NCI-H1694 (cell line): Measurements from ENCODE around the gene EEF1AKMT1.

Experiments
- DNase-seq: peaks from one replicate; lab custom pipeline; 2025; lab: John Stamatoyannopoulos, UW

Gene EEF1AKMT1

DNA sequence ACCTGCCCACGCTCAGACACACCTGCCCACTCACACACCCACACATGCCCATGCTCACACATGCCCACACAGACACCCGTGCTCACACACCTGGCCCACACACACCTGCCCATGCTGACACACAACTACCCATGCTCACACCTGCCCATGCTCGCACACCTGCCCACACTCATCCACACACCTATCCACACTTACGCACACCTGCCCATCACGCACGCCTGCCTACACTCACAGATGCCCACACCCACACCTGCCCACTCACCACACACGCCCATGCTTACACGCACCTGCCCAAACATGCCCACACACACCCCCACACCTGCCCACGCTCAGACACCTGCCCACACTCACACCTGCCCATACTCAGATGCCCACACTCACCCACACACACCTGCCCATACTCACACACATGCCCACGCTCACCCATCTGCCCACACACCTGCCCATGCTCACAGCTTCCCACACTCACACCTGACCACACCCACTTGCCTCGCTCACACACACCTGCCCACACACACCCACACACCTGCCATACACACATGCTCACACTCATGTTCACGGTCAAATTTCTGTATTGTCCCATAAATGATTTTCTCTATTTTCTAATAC, 54.7 kb downstream of the EEF1AKMT1 start:
- DNase-seq = no peak

DNA sequence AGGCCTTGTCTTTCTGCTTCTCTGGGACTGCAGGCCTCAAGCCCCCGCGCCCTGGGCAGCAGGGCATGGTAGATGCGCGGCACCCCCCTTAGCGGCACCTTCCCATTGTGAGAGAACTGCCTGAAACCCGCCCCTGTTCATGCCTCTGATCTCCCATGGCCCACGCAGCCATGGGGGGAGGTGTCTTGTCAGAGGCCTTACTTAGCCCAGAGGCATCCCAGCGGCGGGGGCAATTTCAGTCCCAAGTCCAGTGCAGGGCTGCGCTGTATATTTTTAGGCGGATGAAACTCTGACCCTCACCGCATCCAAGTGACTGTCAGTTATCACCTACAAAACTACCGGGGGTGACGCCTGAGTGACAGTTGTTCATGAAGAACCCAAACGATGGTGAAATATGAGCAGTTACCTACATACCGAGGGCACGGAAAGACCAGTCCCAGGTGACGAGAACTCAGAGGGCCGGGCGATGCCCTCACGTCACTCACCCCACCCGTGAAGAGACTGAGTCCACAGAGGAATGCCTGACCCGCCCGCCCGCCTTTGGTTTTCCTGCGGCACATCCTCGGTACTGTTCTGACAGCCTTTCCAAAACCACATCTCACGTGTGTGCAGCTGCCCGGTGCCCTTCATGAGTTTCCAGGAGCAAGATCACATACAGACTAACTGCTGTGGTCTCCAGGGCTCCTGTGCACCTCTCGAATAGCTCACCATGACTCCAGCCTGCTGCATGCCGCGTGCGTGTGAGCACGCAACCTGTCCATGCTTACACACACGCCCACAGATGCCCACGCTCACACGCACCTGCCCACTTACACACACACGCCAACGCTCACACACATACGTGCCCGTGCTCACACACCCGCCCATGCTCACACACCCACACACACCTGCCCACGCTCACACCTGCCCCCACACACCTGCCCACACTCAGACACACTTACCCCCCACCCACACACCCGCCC, 55.9 kb downstream of the EEF1AKMT1 start:
- no peak for DNase-seq

DNA sequence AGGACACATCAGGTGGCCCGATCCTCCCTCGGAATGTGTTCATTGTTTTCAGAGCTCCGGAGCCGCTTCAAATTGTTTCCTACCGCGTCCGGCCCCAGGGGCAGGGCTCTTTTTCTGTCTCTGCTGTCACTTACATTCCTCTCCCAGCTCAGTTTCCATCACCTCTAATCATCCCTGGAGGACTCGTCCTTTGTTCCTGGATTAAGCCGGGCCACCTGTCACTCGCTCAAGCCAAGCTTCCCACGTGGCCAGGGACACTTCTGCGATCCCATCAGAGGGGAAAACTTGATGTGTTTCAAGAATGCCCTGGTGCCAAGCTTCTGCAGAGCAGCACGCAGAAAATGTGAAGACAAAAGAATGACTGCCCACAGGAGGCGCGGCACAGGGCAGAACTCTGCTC, 56.8 kb downstream of the EEF1AKMT1 start:
- no peak for DNase-seq

DNA sequence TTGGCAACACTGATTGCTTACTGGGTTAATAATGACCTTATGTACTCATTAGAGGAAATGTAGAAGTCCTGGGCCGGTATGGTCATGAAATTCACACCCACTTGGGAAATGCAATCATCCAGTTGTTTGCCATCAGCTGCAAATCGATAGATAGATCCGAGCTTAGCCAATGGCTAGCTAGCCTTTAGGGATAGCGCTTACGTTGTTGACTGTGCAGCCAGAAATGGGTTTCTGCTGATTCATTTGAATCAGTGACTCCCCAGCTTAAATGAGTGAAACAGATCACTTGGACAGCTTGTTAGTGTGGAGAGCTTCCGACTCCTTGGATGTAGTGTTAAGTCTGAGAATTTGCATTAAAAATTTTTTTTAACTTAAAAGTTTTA, 58.4 kb downstream of the EEF1AKMT1 start:
- no peak for DNase-seq

DNA sequence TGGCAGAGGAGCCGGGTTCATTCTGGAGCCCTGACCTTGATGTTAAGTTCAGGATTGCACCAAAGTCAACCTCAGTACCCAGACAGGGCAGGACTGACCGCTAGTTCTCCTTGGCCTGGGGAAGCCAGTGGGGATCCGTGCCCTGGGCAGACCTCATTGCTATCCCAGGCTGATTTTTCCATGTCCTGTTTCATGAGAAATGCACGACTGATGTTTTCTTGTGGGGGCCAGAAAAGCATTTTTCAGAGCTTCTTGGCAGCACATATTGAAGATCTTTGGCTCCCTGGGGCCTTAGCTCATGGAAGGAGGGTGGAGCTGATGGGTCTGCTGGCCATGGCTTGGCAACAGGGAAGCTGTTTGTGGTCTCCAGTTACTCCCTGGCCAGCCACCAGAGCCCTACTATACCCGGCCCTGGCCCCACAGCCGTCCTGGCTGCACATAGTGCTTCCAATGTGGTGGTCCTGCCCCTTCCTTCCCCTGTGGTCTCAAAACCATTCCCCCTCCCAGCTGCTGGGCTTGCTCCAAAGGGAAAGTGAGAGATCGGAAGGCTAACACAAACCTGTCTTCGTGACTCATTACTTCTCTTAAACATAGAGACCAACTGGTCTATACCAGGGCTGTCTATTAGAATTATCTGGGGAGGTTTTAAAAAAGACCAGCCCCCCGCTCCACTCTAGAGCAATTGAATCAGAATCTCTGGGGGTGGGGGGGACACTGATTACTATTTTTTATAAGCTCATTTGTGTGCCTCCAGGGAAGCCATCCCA, 59.0 kb downstream of the EEF1AKMT1 start:
- no peak for DNase-seq

DNA sequence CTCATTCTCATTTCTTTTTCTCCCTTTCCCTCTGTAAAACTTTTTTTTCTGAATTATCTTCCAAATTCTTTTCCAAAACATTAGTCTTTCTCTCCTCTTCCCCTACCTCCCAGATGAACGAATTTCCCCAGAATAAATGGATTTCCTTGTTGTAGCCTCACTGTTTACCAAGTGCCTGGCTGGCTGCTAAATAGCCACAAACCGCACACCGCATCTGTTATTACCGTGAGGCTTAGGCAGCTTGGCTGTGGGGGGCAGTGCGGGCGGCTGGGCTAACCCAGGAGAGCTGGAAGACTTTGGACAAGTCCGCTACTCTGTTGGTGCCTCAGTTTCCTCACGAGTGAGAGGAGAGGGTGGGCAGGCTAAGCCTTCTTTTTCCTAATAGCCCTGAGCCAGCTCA, 59.6 kb downstream of the EEF1AKMT1 start:
- no peak for DNase-seq

DNA sequence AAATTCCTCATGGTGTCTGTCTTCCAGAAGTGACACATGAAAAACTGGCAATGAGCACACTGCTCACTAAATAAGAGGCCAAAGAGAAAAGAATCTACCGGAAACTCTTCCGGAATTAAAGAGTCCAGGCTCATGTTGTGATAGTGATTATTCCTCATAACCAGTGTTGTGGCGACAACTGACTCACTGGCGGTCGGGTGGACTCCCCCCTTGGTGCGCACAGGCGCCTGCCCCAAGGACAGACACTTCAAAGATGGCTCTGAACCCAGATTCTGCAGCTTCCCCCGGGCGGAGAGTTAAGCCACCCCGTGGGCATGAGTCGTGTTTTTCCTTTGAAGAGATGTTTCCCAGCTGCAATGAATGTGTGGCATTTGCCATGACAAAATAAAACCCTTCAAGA, 60.0 kb downstream of the EEF1AKMT1 start:
- no peak for DNase-seq

DNA sequence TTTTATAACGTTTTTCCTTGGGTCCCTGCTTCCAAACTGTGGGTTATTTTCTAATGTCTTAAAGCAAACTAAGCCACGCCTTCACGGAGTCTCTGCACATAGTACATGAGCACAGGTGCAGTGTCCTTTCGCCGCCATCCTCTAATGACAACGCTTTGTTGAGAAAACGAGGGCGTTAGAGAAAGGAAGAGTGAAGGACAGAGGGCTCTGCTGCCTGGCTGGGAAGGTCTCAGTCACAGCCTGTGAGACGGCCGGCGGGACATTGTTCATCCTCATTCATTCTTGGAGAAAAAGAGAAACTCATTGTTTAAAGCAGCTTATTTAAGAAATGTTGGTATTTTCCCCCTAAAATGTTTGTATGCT, 60.8 kb downstream of the EEF1AKMT1 start:
- DNase-seq = no peak

DNA sequence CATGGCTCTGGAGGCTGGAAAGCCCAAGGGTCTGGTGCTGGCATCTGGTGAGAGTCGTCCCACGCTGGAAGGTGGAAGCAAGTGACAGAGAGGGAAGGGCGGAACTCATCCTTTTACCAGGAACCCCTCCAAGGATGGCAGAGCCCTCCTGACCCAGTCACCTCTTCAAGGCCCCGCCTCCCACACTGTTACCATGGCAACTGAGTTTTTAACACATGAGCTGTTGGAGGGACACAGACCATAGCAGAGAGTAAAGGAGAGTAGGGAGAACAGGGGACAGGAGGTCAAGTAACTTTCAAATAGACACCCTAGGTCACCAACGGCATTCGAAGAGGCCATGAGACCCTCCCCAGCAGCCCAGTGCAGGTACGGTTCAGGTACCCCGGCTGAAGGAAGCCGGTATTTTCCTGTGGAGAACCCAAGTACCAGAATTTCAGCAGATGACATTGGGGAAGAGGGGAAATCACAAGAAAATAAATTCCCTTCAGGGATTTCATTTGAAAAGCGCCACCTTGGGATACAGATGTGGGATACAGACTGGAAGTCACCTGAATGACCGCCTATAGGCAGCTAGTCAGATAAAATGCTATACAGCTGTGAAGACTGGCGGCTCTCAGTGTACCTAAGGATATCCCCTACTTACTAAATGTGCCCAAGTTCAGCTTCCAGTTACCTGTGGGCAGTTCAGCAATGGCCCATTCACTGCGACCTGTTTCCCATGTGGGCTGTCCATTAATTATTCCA, 62.3 kb downstream of the EEF1AKMT1 start:
- no peak for DNase-seq

DNA sequence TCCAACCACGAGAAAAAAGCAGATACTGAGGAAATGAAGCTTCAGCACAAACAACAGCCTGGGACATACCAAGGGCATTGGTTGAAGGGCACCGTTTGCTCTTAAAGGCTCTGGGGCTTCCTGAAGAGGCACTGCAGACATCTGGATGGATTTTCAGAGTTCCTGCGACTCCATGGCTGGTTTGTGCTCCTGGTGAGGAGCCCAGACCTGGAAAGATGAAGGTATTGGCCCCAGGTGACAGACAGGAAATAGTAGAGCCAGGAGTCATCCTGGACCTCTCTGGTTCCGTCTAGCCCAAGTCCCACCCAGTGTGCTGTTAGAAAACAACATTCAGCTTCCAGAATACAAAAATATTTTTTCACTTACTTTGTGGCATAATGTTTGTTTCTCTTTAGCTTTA, 64.0 kb downstream of the EEF1AKMT1 start:
- DNase-seq = no peak

DNA sequence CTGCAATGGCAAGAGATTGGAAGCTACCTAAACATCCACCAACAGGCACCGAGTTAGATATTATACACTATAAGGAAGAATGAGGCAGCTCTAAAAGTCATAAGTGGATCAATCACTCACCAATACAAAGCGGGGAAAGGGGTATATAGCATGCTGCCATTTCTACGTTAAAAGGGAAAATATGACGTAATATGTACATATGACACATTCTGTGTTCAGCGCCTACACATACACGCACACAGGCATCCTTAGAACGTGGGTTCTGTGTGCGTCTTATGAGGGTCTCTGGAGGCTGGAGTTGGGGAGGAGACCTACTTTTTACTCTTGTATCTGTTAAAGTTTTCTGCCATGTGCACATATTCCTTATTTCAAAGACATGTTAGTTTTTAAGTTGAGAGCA, 64.4 kb downstream of the EEF1AKMT1 start:
- no peak for DNase-seq

DNA sequence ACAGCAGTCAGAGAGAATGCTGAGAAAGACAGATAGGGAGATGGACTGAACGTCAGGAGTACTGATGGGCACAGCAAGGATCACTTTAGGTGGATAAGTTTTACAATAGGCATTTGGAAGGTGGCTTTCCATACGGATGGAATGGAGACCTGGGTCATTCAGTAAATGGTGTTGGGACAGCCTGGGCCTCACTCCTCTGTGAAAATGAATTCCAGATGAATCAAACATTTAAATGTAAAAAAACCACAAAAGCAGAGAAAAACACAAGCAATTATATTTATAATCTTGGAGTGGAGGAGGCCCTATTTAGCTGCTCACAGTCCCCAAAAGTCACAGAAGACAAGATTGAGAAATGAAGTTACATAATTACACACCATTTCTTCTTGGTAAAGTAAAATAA, 65.5 kb downstream of the EEF1AKMT1 start:
- no peak for DNase-seq

DNA sequence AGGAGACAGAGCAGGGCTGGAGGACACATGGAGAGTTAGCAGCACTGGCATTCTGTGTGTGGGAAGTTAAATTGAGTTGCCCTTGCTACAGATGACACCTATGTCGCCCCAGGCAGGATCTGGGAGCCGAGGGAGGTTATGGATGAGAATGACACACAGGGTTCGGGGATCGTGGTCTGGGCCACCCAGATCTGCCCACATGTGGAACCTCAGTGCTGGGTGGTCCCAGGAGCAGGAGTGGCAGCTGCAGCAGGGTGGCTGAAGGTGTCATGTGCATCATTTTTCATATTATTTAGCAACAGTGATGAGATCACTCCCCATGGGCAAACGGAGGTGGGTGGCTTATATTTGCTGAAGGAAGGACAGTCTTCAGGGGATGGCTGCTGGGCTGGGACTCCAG, 67.1 kb downstream of the EEF1AKMT1 start:
- no peak for DNase-seq

DNA sequence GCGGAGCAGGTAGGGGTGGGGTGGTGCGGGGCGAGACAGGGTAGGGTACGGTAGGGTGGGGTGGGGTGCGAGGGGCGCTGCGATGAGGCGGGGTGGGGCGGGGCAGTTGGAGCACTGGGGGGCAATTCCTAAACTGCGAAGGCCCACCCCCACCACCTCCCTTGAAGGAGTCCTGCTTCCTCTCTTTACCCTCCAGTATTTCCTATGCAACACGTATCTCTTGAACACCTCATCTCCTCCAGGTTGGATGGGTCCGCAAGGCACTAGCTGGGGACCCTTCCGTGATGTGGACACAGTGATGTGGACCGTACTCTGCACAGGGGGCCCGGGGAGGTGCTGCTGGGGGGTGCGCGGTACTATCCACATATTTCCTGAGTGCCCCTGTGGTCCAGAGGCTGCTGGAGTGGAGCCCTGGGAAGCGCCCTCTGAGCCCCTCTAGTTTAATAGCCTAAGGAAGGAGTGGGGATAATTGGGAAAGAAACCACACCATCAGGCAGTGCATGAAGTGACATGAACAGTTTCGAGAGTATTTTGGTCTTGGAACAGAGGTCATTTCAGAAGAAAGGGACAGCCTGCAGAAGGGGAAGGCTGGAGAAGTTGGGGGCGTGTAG, 69.2 kb downstream of the EEF1AKMT1 start:
- DNase-seq = no peak

DNA sequence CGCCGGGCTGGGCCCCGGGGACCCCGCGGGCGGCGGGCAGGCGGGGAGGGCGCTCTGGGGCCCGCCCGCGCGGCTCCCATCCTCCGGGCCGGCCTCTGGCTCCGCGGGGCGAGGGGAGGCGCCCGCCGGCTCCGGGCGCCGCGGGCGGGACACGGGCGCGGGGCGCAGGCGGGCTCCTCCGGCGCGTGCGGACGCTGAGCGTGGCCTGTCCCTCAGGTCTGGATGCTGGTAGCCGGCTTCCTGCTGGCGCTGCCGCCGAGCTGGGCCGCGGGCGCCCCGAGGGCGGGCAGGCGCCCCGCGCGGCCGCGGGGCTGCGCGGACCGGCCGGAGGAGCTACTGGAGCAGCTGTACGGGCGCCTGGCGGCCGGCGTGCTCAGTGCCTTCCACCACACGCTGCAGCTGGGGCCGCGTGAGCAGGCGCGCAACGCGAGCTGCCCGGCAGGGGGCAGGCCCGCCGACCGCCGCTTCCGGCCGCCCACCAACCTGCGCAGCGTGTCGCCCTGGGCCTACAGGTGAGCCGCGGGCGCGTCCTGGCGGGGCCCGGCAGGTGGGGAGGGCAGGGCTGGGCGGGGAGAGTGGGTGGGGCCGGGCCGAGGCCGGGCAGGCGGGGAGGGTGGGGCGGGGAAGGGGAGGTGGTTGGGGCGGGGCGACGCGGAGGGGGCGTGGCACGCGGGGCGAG, 69.8 kb downstream of the EEF1AKMT1 start:
- DNase-seq = peak; percentile 4

DNA sequence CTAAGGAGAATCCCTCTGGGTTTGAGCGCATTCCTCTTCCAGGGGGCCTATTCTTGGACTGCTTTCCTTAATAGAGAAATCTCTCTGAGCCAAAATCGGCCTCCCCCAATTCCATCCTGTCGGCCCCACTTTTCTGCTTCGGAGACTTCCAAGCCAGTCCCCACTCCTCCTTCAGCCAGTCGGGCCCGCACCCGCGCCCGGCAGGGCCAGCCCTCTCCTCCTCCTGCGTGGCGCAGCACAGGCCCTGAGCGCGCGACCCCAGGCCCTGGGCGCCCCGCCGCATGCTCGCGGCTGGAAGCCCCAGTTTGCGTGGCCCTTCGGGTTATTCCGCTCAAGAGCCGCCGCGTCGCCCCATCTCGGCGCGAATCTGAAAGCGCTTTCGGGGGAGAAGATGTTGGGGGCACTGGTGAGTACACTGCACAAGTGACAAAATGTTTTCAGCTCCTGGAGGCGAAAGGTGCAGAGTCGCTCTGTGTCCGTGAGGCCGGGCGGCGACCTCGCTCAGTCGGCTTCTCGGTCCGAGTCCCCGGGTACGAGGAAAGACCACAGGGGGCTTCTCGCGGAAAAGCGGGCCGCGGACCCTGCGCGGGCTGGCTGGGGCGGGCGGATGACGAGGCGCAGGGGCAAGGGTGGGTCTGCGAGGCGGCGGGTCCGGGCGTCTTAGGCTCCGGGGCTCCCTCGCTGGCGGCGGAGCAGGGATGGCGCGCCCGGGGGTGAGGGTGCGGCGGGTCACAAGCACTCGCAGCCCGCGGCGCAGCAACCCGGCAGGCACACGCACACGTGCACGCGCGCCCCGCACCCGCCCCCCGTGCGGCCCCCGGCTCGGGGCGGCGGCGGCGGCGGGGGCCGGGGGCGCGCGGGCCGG, 70.6 kb downstream of the EEF1AKMT1 start, which contains the start of gene IL17D:
Gene IL17D, plus strand, starts transcription at position 785 of the 865 bp plus-strand sequence. CDS start 303 bp downstream, outside the sequence.
- DNase-seq = no peak

DNA sequence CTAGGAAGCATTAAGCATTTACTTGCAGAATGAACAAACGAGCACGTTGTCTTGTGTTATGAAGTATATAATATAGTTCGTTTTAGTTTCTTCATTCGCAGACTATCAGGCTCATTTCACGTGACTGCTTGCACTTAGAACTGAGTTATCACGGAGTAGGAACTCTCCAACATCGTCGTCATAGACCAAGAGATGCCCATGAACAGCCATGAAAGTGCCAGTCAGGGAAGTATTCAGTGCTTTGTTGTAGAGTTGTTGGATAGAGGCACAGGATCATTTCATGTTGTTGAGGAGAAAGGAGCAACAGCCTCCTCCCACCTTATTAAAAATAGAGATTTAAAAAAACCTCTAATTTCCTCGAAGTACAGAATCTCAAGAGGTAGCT, 71.2 kb downstream of the EEF1AKMT1 start:
- DNase-seq = no peak

DNA sequence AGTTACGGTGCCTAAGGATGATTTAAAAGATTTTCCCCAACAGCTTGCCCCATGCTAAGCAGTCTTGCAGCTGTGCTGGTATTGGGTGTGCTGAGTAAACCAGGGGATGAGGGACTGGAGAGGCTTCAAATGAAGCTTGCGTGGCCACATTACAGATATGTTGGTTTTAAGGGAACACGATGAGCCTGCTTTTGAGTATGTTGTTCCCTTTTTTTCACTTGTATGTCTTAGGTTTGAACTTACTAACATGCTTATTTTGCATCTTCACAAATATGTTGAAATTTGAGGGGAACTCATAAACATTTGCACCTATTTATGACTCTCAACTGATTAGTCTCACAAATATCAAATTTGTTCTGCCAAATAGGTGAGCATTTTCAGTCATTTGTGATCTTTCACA, 72.3 kb downstream of the EEF1AKMT1 start:
- DNase-seq = no peak

DNA sequence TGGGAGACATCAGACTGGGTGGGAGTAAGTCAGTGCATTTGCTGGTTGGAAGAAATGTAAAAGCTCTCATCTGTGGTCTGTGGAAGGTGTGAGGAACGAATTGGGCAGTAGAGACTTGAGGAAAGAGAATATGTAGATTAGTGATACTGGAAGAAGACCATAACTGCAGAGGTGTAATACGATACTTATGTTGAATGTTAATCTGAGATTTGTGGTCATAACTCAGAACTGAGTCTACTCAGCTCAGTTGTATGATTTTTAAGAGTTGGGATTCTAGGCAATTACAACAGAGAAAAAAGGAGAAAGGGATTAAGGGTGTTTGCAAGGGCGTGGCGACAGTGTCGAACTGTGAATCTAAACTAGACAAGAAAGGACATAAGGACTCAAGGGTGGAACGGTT, 73.5 kb downstream of the EEF1AKMT1 start:
- DNase-seq = no peak

DNA sequence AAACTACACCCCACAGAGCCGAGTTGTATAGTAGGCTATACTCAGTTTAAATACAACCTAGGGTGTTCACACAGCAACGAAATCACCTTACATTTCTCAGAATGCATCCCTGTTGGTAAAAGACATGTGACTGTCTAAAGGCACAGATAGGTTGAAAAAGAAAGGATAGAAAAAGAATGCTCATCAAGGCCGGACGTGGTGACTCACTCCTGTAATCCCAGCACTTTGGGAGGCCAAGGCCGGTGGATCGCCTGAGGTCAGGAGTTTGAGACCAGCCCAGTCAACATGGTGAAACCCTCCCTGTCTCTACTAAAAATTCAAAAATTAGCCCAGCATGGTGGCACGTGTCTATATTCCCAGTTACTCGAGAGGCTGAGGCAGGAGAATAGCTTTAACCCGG, 74.0 kb downstream of the EEF1AKMT1 start:
- DNase-seq = no peak
